Measurements from ENCODE around the gene AFF3. TPM values are rescaled to one million over a fixed set of nuclear protein-coding genes. Genes with fewer than 3 reads are reported as not detected.

AFF3 gene
- total RNA-seq, 1 experiment from 2014 or later, result not detected

GRCh38 chr2:99905025-99905424 is 237.4 kb downstream of the AFF3 start:
- H3K9me3 ChIP-seq (ENCODE audit: low read depth, low read length, poor library complexity, severe bottlenecking), result no peaks in the 10 kb centered on the region
- no peak overlapping the region for H3K27ac ChIP-seq (ENCODE audit: low read depth, low read length, poor library complexity, severe bottlenecking)
- H3K4me1 ChIP-seq (ENCODE audit: insufficient read depth, low read length, poor library complexity, severe bottlenecking), result no peaks in the 10 kb centered on the region
- intact Hi-C loops (cut with micrococcal nuclease; ENCODE audit: unreplicated experiment), result no loop called here
- BruUV-seq (replicated peaks), result no TSS peak
- no peak for DNase-seq (ENCODE audit: low spot score)
- POLR2A ChIA-PET (ENCODE audit: low non-redundant PET), result no interaction called here
- H3K27me3 ChIP-seq (replicated peaks; ENCODE audit: insufficient read depth, low read depth, low read length, poor library complexity), result peaks cover 51% of the 10 kb centered on the region
- TF ChIP-seq EZH2 (IDR thresholded peaks at IDR 0.05; ENCODE audit: borderline replicate concordance, low read depth, low read length, poor library complexity, severe bottlenecking), result no peak
- TF ChIP-seq, protein P1, sequence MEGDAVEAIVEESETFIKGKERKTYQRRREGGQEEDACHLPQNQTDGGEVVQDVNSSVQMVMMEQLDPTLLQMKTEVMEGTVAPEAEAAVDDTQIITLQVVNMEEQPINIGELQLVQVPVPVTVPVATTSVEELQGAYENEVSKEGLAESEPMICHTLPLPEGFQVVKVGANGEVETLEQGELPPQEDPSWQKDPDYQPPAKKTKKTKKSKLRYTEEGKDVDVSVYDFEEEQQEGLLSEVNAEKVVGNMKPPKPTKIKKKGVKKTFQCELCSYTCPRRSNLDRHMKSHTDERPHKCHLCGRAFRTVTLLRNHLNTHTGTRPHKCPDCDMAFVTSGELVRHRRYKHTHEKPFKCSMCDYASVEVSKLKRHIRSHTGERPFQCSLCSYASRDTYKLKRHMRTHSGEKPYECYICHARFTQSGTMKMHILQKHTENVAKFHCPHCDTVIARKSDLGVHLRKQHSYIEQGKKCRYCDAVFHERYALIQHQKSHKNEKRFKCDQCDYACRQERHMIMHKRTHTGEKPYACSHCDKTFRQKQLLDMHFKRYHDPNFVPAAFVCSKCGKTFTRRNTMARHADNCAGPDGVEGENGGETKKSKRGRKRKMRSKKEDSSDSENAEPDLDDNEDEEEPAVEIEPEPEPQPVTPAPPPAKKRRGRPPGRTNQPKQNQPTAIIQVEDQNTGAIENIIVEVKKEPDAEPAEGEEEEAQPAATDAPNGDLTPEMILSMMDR (conservative IDR thresholded peaks at IDR 0.05; ENCODE audit: low read depth, low read length), result no peak
- no peak overlapping the region for H3K4me3 ChIP-seq (ENCODE audit: low read depth, low read length, poor library complexity, severe bottlenecking)
- no peaks in the 10 kb centered on the region for H3K36me3 ChIP-seq (ENCODE audit: insufficient read depth, low read length, poor library complexity, severe bottlenecking)
- CTCF ChIA-PET, result no interaction called here

DNA sequence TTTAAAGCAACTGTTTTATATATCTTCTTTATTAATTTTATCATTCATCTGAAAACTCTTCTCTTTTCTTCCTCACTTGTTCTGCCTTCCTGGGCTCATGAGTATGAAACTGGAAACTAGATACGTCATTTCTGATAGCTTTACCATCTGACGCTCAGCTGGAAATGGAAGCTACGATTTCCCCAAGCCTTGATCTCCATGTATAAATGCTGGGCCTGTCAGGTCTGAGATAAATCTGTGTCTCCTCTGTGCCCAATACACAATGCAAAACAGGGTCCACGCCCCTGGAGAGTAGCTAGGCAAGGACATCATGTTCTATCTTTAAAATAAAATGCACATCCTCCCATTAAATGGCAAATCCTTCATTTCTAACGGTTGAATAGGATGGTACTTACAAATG is 238.4 kb downstream of the AFF3 start:
- no TSS peak for BruUV-seq (replicated peaks)
- Histone ChIP-seq H3K4me1 (ENCODE audit: insufficient read depth, low read length, poor library complexity, severe bottlenecking) (no peaks in the 10 kb centered on the region), H3K36me3 (ENCODE audit: insufficient read depth, low read length, poor library complexity, severe bottlenecking) (no peaks in the 10 kb centered on the region), H3K27ac (ENCODE audit: low read depth, low read length, poor library complexity, severe bottlenecking) (no peak overlapping the region), H3K4me3 (ENCODE audit: low read depth, low read length, poor library complexity, severe bottlenecking) (no peak overlapping the region), H3K9me3 (ENCODE audit: low read depth, low read length, poor library complexity, severe bottlenecking) (no peaks in the 10 kb centered on the region), H3K27me3 (replicated peaks; ENCODE audit: insufficient read depth, low read depth, low read length, poor library complexity) (peaks cover 53% of the 10 kb centered on the region)
- ChIA-PET CTCF (no interaction called here), POLR2A (ENCODE audit: low non-redundant PET) (no interaction called here)
- no peak for TF ChIP-seq EZH2 (IDR thresholded peaks at IDR 0.05; ENCODE audit: borderline replicate concordance, low read depth, low read length, poor library complexity, severe bottlenecking)
- TF ChIP-seq, protein P1 (conservative IDR thresholded peaks at IDR 0.05; ENCODE audit: low read depth, low read length), result no peak
- DNase-seq (ENCODE audit: low spot score), result no peak
- intact Hi-C loops (cut with micrococcal nuclease; ENCODE audit: unreplicated experiment), result no loop called here

DNA sequence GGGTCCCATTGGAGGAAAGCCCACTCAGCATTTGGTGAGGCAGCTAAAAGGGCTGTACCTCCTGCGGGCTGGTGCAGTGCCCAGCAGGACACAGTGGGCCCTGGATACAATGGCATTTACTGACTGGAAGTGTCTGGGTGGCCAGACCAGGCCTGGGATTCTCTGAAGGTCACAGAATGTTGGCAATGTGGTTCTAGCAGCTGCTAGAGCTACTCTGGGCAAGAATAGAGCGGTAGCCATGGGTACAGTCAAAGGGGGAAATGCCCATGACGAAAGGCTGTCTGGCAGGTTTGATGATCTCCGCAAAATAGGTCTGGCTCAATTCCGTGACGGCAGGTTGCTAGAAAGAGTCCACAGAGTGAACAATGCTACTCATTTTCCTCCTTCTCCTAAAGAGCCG is 241.8 kb downstream of the AFF3 start:
- no TSS peak for BruUV-seq (replicated peaks)

More for the DNA sequence above, 241.8 kb downstream of the AFF3 start:
- intact Hi-C loops (cut with micrococcal nuclease; ENCODE audit: unreplicated experiment), result no loop called here
- H3K4me1 ChIP-seq (ENCODE audit: insufficient read depth, low read length, poor library complexity, severe bottlenecking), result no peaks in the 10 kb centered on the region
- ChIA-PET CTCF (no interaction called here), POLR2A (ENCODE audit: low non-redundant PET) (no interaction called here)
- TF ChIP-seq EZH2 (IDR thresholded peaks at IDR 0.05; ENCODE audit: borderline replicate concordance, low read depth, low read length, poor library complexity, severe bottlenecking), result no peak
- TF ChIP-seq, protein P1 (conservative IDR thresholded peaks at IDR 0.05; ENCODE audit: low read depth, low read length), result no peak
- H3K9me3 ChIP-seq (ENCODE audit: low read depth, low read length, poor library complexity, severe bottlenecking), result no peaks in the 10 kb centered on the region
- H3K36me3 ChIP-seq (ENCODE audit: insufficient read depth, low read length, poor library complexity, severe bottlenecking), result no peaks in the 10 kb centered on the region
- H3K27me3 ChIP-seq (replicated peaks; ENCODE audit: insufficient read depth, low read depth, low read length, poor library complexity), result peaks cover 47% of the 10 kb centered on the region
- H3K27ac ChIP-seq (ENCODE audit: low read depth, low read length, poor library complexity, severe bottlenecking), result no peak overlapping the region
- no peak overlapping the region for H3K4me3 ChIP-seq (ENCODE audit: low read depth, low read length, poor library complexity, severe bottlenecking)
- no peak for DNase-seq (ENCODE audit: low spot score)

Measured in A673 (cell line).